ENCODE results near the gene PSENEN.

Gene PSENEN

GRCh38 chr19:35748106-35749020, 2.9 kb downstream of the PSENEN start, which contains the start of gene LIN37:
Gene LIN37 (plus strand): TSS chr19:35748576. CDS start chr19:35748725, 149 bp downstream.
- WGBS: under 1% methylated on average over 35 of the region's 45 CpGs
- H4K91ac ChIP-seq (ENCODE audit: low read length): no peak within 1 kb of the TSS
- H2BK120ac ChIP-seq (ENCODE audit: low read depth, low read length): no peak within 1 kb of the TSS
- H3K27me3 ChIP-seq (ENCODE audit: control insufficient read depth in 1 of 2, insufficient read depth in 1 of 2, low read length in 2 of 2): no peaks in the 10 kb centered on the region
- H3K9me3 ChIP-seq (ENCODE audit: control insufficient read depth, low read length): no peaks in the 10 kb centered on the region
- H3K18ac ChIP-seq (ENCODE audit: low read depth in 1 of 2, low read length in 2 of 2): peak within 1 kb of the TSS; percentile 7 to 67
- H3K4me3 ChIP-seq (ENCODE audit: insufficient read depth in 1 of 2, low read depth in 1 of 2, low read length in 2 of 2): peak within 1 kb of the TSS; percentile 84 to 99
- H2BK15ac ChIP-seq (ENCODE audit: low read depth, poor library complexity, severe bottlenecking): no peak within 1 kb of the TSS
- no peak within 1 kb of the TSS for H4K8ac ChIP-seq (ENCODE audit: low read length)
- peak within 1 kb of the TSS; percentile 35 to 62 for H3K4ac ChIP-seq (ENCODE audit: low read depth in 1 of 2, low read length in 2 of 2)
- peak within 1 kb of the TSS; percentile 77 for H2AFZ ChIP-seq (ENCODE audit: low read depth, low read length)
- peak within 1 kb of the TSS in 1 of 2 experiments; percentile 50 for H3K14ac ChIP-seq (ENCODE audit: low read length in 2 of 2)
- H3K9ac ChIP-seq (ENCODE audit: low read length): peak within 1 kb of the TSS; percentile 99
- peak; percentile 100 for DNase-seq
- H2BK5ac ChIP-seq (ENCODE audit: low read depth, low read length, poor library complexity, severe bottlenecking): no peak within 1 kb of the TSS
- H3K27ac ChIP-seq (ENCODE audit: low read length, poor library complexity, severe bottlenecking): no peak within 1 kb of the TSS
- peak within 1 kb of the TSS; percentile 62 for H3K4me2 ChIP-seq (ENCODE audit: low read length, poor library complexity, severe bottlenecking)
- H3K79me1 ChIP-seq (replicated peaks; ENCODE audit: low read length, poor library complexity, severe bottlenecking): peaks cover 49% of the 10 kb centered on the region
- peaks cover 22% of the 10 kb centered on the region for H3K4me1 ChIP-seq (ENCODE audit: control insufficient read depth, insufficient read depth, low read depth, low read length)
- no peak within 1 kb of the TSS for H2BK12ac ChIP-seq (ENCODE audit: low read length in 2 of 2)
- H3K23ac ChIP-seq (ENCODE audit: low read length in 2 of 2): peak within 1 kb of the TSS in 1 of 2 experiments; percentile 24
- H3K36me3 ChIP-seq (ENCODE audit: control insufficient read depth in 1 of 2, insufficient read depth in 2 of 2, low read depth in 1 of 2, low read length in 2 of 2): peaks cover 24 to 31% of the 10 kb centered on the region in 2 experiments
- peak within 1 kb of the TSS; percentile 4 for H2AK5ac ChIP-seq (ENCODE audit: low read length, severe bottlenecking)

- WGBS: 85% methylated on average over 4 of the region's 5 CpGs
- Histone ChIP-seq H3K9ac (ENCODE audit: low read length) (peak overlapping the region; percentile 99), H4K91ac (ENCODE audit: low read length) (no peak overlapping the region), H3K18ac (ENCODE audit: low read depth in 1 of 2, low read length in 2 of 2) (no peak overlapping the region), H4K8ac (ENCODE audit: low read length) (no peak overlapping the region), H3K4me3 (ENCODE audit: insufficient read depth in 1 of 2, low read depth in 1 of 2, low read length in 2 of 2) (peak overlapping the region in 1 of 2 experiments; percentile 41), H2BK15ac (ENCODE audit: low read depth, poor library complexity, severe bottlenecking) (no peak overlapping the region), H2BK12ac (ENCODE audit: low read length in 2 of 2) (peak overlapping the region in 1 of 2 experiments; percentile 23), H3K36me3 (ENCODE audit: control insufficient read depth in 1 of 2, insufficient read depth in 2 of 2, low read depth in 1 of 2, low read length in 2 of 2) (peaks cover 37% of the 10 kb centered on the region in 2 experiments), H2BK5ac (ENCODE audit: low read depth, low read length, poor library complexity, severe bottlenecking) (no peak overlapping the region), H2AFZ (ENCODE audit: low read depth, low read length) (no peak overlapping the region), H3K4ac (ENCODE audit: low read depth in 1 of 2, low read length in 2 of 2) (no peak overlapping the region), H3K23ac (ENCODE audit: low read length in 2 of 2) (no peak overlapping the region), H2BK120ac (ENCODE audit: low read depth, low read length) (no peak overlapping the region), H3K27ac (ENCODE audit: low read length, poor library complexity, severe bottlenecking) (no peak overlapping the region), H3K27me3 (ENCODE audit: control insufficient read depth in 1 of 2, insufficient read depth in 1 of 2, low read length in 2 of 2) (no peaks in the 10 kb centered on the region), H3K9me3 (ENCODE audit: control insufficient read depth, low read length) (no peaks in the 10 kb centered on the region), H3K4me1 (ENCODE audit: control insufficient read depth, insufficient read depth, low read depth, low read length) (peaks cover 14% of the 10 kb centered on the region), H2AK5ac (ENCODE audit: low read length, severe bottlenecking) (no peak overlapping the region), H3K79me1 (replicated peaks; ENCODE audit: low read length, poor library complexity, severe bottlenecking) (peaks cover 43% of the 10 kb centered on the region), H3K4me2 (ENCODE audit: low read length, poor library complexity, severe bottlenecking) (no peak overlapping the region), H3K14ac (ENCODE audit: low read length in 2 of 2) (no peak overlapping the region)
- no peak for DNase-seq
These were observed 4.7 kb downstream of the PSENEN start for GRCh38 chr19:35750167-35750566.

GRCh38 chr19:35751839-35752745, 6.6 kb downstream of the PSENEN start:
- Histone ChIP-seq H3K4ac (ENCODE audit: low read depth in 1 of 2, low read length in 2 of 2) (no peak overlapping the region), H2AK5ac (ENCODE audit: low read length, severe bottlenecking) (no peak overlapping the region), H4K91ac (ENCODE audit: low read length) (no peak overlapping the region), H3K18ac (ENCODE audit: low read depth in 1 of 2, low read length in 2 of 2) (no peak overlapping the region), H3K36me3 (ENCODE audit: control insufficient read depth in 1 of 2, insufficient read depth in 2 of 2, low read depth in 1 of 2, low read length in 2 of 2) (peaks cover 34 to 51% of the 10 kb centered on the region in 2 experiments), H3K27me3 (ENCODE audit: control insufficient read depth in 1 of 2, insufficient read depth in 1 of 2, low read length in 2 of 2) (no peaks in the 10 kb centered on the region), H3K14ac (ENCODE audit: low read length in 2 of 2) (no peak overlapping the region), H2AFZ (ENCODE audit: low read depth, low read length) (no peak overlapping the region), H3K27ac (ENCODE audit: low read length, poor library complexity, severe bottlenecking) (no peak overlapping the region), H3K4me1 (ENCODE audit: control insufficient read depth, insufficient read depth, low read depth, low read length) (peaks cover 28% of the 10 kb centered on the region), H2BK120ac (ENCODE audit: low read depth, low read length) (no peak overlapping the region), H3K9me3 (ENCODE audit: control insufficient read depth, low read length) (no peaks in the 10 kb centered on the region), H2BK15ac (ENCODE audit: low read depth, poor library complexity, severe bottlenecking) (no peak overlapping the region), H3K9ac (ENCODE audit: low read length) (no peak overlapping the region), H2BK5ac (ENCODE audit: low read depth, low read length, poor library complexity, severe bottlenecking) (no peak overlapping the region), H3K4me2 (ENCODE audit: low read length, poor library complexity, severe bottlenecking) (no peak overlapping the region), H3K4me3 (ENCODE audit: insufficient read depth in 1 of 2, low read depth in 1 of 2, low read length in 2 of 2) (no peak overlapping the region), H3K79me1 (replicated peaks; ENCODE audit: low read length, poor library complexity, severe bottlenecking) (peaks cover 39% of the 10 kb centered on the region), H4K8ac (ENCODE audit: low read length) (no peak overlapping the region), H2BK12ac (ENCODE audit: low read length in 2 of 2) (no peak overlapping the region), H3K23ac (ENCODE audit: low read length in 2 of 2) (peak overlapping the region in 1 of 2 experiments; percentile 34)
- no peak for DNase-seq
- WGBS: 97% methylated on average over 13 of the region's 14 CpGs

Data from mesenchymal stem cell (in vitro differentiated cells and primary cell).